Neutrophil (primary cell): Measurements from ENCODE around the gene FCER1G.
A peak's percentile ranks its signal among the peaks of the same experiment; 100 is the strongest.

Source experiments
- H3K27ac ChIP-seq: fragments of 200-600 bp; sonication (generic); 2 replicates; pipeline ENCODE4 v1.5.1; 2016; ENCODE audit warnings: mild to moderate bottlenecking, moderate library complexity
- H3K27me3 ChIP-seq: fragments of 200-600 bp; sonication (generic); 2 replicates; pipeline ENCODE4 v1.6.0; 2016; ENCODE audit warnings: mild to moderate bottlenecking
- H3K36me3 ChIP-seq: fragments of 200-600 bp; sonication (generic); 2 replicates; pipeline ENCODE4 v1.5.1; 2017
- H3K4me1 ChIP-seq, 2 experiments: fragments of 200-600 bp in 1 of 2; sonication (generic) in 1 of 2; 1 replicate in 1 of 2; 2 replicates in 1 of 2; pipeline versions ENCODE4 v1.5.1 to v1.6.1; 2013 to 2016; ENCODE audit warnings: low read depth in 1 of 2, low read length in 1 of 2, mild to moderate bottlenecking in 1 of 2, moderate library complexity in 1 of 2; ENCODE audit not compliant: control insufficient read depth in 1 of 2, insufficient read depth in 1 of 2
- H3K4me3 ChIP-seq, 2 experiments: fragments of 200-600 bp in 1 of 2; sonication (generic) in 1 of 2; 1 replicate in 1 of 2; 2 replicates in 1 of 2; pipeline ENCODE4 v1.5.1; 2013 to 2016; ENCODE audit warnings: low read depth in 1 of 2, low read length in 1 of 2, mild to moderate bottlenecking in 1 of 2, moderate library complexity in 1 of 2
- H3K9me3 ChIP-seq: fragments of 200-600 bp; sonication (generic); 2 replicates; pipeline ENCODE4 v1.5.1; 2016
- CTCF ChIP-seq: fragments of 200-600 bp; sonication (generic); IDR thresholded peaks from 2 replicates; pipeline ENCODE4 v1.5.1; 2016; ENCODE audit warnings: antibody characterized with exemption

Gene FCER1G

GRCh38 chr1:161188381-161188780 lies 26.7 kb upstream of the FCER1G start:
- H3K27me3 ChIP-seq: no peaks in the 10 kb centered on the region
- H3K27ac ChIP-seq: no peak overlapping the region
- no peaks in the 10 kb centered on the region for H3K9me3 ChIP-seq
- no peak overlapping the region for H3K4me3 ChIP-seq
- no peaks in the 10 kb centered on the region for H3K36me3 ChIP-seq
- no peak for TF ChIP-seq CTCF
- H3K4me1 ChIP-seq: peaks cover 29 to 33% of the 10 kb centered on the region in 2 experiments

- H3K27me3 ChIP-seq: no peaks in the 10 kb centered on the region
- no peak overlapping the region for H3K27ac ChIP-seq
- no peak overlapping the region for H3K4me3 ChIP-seq
- peaks cover 28 to 33% of the 10 kb centered on the region in 2 experiments for H3K4me1 ChIP-seq
- no peak for TF ChIP-seq CTCF
- H3K36me3 ChIP-seq: no peaks in the 10 kb centered on the region
- H3K9me3 ChIP-seq: no peaks in the 10 kb centered on the region
Observed at GRCh38 chr1:161189036-161189435, 26.1 kb upstream of the FCER1G start.

GRCh38 chr1:161190962-161191521 lies 24.1 kb upstream of the FCER1G start:
- Histone ChIP-seq H3K27ac (no peak overlapping the region), H3K9me3 (no peaks in the 10 kb centered on the region), H3K4me1 (peaks cover 8 to 14% of the 10 kb centered on the region in 2 experiments), H3K4me3 (no peak overlapping the region), H3K27me3 (no peaks in the 10 kb centered on the region), H3K36me3 (no peaks in the 10 kb centered on the region)
- TF ChIP-seq CTCF: no peak

- no peak for TF ChIP-seq CTCF
- Histone ChIP-seq H3K27me3 (no peaks in the 10 kb centered on the region), H3K27ac (no peak overlapping the region), H3K4me3 (no peak overlapping the region), H3K36me3 (no peaks in the 10 kb centered on the region), H3K9me3 (no peaks in the 10 kb centered on the region), H3K4me1 (peaks cover 3 to 9% of the 10 kb centered on the region in 2 experiments)
Observed at GRCh38 chr1:161191971-161192370, 23.1 kb upstream of the FCER1G start.

- Histone ChIP-seq H3K4me1 (peaks cover 3 to 9% of the 10 kb centered on the region in 2 experiments), H3K27me3 (no peaks in the 10 kb centered on the region), H3K27ac (no peak overlapping the region), H3K36me3 (no peaks in the 10 kb centered on the region), H3K4me3 (no peak overlapping the region), H3K9me3 (no peaks in the 10 kb centered on the region)
- peak; percentile 93 for TF ChIP-seq CTCF
Observed at GRCh38 chr1:161192476-161193465, 22.3 kb upstream of the FCER1G start.
